Right lung (tissue), 5 donors: Measurements from ENCODE around the gene FLACC1. TPM values are rescaled to one million over a fixed set of nuclear protein-coding genes. Genes with fewer than 3 reads are reported as not detected.

Source experiments
- DNase-seq, 2 donors: peaks; one replicate each; pipeline ENCODE4 v3.0.0-alpha.2; 2013
- polyA plus RNA-seq, 5 donors: library from polyadenylated mRNA; unstranded; fragments of 120-200 nt; gene quantifications; one replicate each; pipeline versions ENCODE4 v1.2.1 to v1.2.3, GENCODE V29; 2013; ENCODE audit warnings: inconsistent platforms in 1 of 5, low replicate concordance in 1 of 5; ENCODE audit not compliant: insufficient read length in 5 of 5, insufficient read depth in 1 of 5

The FLACC1 gene
- polyA plus RNA-seq, 5 donors: 2.3 to 6.2 (median 4.1) TPM

DNA sequence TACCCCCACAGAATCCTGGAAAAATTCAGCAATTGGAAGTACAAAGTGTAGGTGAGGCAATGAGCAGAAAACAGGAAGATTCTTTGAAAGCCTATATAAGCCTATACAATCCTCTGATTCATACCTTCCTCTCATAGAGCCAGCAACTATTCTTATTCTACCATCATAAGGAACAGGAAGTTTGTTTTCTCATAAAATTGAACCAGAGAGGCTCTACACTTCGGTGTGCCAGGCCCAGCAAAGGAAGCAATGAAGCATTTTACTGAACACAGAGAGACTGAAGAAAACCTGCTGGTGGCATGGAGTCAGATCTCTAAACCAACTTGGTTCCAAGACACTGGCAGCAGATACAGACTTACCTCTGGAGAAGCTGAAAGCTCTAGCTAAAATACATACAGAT is 78.1 kb downstream of the FLACC1 start:
- no peak for DNase-seq

DNA sequence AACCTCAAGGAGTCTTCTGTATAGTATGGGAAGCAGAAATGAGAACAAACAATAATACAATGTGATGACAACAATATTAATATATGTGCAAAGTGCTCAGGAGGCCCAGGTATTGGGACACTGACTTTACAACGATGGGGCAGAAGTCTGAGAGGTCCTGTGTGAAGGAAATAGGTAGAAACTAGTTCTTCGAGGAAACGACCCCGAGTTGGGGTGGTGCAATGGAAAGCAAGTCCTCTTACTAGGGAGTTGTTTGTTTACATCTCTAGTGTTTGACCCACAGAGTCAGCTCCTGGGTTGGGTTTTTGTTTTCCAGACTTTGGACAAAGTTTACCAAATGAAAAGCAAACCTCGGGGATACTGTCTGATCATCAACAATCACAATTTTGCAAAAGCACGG is 80.6 kb downstream of the FLACC1 start:
- DNase-seq: no peak

DNA sequence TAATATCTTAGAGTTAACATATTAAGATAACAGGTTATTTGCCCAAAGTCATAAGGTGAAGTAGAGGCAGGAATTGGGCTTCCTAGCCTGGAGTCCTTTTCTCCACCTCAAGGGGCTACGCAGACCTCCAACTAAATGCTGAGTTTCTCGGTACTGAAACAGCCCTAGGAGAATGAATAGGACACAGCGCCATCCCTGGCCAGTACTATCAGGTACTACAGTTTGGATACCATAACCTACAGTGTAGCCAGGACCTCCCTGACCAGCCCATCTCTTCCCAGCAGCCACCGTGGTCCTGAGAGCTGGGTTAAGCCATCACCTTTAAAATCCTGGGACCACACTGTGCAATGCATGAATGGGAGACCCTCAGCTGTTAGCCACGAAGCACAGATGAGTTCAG is 81.2 kb downstream of the FLACC1 start:
- no peak for DNase-seq

DNA sequence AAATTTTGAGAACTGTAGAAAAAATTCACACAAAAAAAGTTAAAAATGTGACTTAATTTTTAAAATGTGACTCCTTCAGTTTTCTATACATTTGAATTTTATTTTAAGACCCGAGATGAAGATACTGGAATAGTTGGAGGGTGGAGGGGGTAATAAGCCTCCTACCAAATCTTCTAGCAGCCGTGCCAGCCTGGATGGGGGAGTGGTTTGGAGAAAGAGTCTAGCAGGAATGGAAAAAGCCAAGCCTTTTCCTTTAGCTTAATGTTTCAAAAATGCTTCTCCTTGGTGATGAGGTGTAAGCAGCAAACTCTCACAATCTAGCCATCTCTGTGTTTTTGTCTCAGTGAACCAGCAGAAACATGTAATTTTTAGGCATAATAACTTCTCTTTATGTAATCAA is 82.1 kb downstream of the FLACC1 start:
- DNase-seq: no peak

DNA sequence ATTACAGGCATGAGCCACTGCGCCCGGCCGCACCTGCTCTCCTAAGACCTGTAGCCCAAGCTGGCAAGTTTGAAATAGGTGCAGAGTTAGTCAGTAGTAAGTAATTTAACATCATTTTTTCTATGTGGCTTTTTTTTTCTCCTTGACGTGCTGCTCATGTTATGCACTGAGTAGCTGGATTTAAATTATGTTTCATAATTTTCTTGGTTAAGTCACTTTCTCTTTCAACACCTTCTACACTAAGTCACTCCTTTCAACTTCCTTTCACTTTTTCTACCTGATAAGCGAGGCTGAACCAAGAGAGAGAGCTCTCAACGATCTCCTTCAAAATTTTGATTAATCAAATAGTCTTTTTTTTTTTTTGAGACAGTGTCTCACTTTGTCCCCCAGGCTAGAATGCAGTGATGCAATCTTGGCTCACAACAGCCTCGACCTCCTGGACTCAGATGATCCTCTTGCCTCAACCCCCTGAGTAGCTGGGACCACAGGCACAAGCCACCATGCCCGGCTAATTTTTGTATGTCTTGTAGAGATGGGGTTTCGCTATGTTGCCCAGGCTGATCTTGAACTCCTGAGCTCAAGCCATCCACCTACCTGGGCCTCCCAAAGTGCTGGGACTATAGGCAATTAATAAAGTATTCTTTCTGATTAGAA is 83.7 kb downstream of the FLACC1 start:
- DNase-seq: no peak

DNA sequence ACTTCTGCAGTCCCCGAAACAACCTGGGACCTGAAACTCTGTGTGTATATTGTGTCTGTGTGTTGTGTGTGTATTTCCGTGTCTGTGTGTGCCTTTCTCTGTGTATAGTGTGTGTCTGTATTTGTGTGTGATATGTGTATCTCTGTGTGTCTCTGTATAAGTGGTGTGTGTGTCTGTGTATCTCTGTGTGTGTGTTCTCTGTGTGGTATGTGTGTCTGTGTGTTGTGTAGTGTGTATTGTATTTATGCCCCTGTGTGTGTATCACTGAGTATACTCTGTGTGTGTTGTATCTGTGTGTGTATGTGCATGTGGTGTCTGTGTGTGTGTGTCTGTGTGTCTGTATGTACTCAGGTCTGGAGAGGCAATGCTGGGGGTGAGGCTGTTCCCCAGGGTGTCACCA is 85.2 kb downstream of the FLACC1 start:
- DNase-seq: no peak

DNA sequence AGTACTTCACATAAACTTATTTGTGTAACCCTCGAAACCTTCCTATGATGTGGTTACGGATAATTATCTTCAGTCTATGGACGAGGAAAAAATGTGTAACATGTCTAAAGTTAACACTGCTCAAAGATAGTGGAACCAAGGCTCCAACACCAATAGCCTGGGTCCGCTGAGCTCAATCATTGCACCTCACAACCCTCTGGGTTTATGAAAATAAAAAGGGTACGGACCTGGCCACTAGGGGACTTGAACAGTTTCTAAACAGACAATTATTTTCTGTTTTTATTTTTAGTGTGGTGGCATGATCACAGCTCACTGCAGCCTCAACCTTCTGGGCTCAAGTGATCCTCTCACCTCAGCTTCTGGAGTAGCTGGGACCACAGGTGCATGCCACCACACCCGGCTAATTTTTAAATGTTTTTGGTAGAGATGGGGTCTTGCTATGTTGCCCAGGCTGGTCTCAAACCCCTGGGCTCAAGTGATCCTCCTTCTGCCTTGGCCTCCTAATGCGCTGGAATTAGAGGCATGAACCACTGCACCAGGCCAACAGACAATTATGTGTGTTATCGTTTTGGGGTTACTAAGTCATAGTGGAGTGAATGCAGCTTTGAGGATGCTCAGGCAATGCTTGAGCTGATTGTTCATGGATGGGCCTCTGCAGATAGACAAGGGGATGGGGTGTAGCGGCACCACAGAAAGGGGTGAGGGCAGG is 86.7 kb downstream of the FLACC1 start:
- DNase-seq: no peak

DNA sequence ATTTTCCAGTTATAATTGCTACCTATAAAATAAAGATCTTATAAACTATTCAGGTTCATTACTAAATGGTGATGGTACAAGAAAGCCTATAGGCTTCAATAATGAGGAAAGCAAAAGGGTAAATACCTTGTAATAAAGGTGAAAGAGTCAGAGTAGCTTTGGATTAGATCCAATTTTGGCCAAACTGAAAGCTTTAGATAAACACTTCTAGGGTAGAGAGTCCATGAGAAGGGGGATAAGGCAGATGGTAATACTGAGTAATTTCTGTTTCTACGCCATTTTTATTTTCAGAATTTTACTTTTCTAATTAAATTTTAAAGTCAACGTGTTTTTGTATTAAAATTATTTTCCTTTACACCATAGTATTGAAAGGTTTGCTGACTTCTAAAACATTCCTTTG is 87.4 kb downstream of the FLACC1 start:
- DNase-seq: no peak

DNA sequence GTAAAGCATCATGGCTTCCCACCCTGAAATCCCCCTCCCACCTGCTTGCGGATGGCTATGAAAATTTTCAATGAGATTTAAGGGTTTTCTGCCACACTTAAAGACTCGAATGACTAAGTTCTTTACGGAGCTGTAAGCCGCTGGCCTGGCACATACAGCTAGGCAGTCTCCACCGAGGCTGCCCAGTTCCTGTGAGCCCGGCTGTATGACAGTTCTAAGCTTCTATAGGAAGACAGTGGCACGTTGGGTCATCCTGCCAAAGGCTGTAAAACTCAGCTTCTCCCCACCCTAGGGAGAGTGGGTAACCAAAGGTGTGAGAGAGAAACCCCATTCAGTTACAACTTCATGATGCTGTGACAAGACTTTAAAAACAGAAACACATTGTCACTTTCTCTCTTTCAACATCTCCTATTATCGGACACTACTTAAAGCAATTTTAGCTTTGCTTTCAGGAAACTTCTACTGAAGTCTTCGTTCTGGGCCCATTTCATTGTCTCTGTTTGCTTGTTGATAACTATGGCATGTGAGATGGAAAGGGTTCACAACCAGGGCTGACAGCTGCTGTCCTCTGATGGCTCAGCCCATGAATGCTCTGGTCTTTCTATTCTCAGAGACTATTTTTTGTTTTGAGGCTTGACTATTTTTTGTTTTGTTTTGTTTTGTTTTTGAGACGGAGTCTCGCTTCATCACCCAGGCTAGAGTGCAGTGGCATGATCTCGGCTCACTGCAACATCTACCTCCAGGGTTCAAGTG is 89.7 kb downstream of the FLACC1 start:
- DNase-seq: no peak

DNA sequence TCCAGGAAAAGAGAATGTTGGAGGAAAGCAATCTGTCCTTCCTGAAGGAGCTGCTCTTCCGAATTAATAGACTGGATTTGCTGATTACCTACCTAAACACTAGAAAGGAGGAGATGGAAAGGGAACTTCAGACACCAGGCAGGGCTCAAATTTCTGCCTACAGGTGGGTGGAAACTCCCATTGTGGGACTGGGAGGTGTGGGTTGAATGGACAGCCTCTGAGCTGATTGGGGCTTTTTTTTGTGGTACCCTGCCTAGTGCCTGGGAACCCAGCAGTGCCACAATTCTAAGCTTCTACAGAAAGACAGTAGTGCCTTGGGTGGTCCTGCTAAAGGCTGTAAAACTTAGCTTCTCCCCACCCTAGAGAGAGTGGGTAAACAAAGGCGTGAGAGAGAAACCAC is 90.5 kb downstream of the FLACC1 start:
- DNase-seq: no peak

DNA sequence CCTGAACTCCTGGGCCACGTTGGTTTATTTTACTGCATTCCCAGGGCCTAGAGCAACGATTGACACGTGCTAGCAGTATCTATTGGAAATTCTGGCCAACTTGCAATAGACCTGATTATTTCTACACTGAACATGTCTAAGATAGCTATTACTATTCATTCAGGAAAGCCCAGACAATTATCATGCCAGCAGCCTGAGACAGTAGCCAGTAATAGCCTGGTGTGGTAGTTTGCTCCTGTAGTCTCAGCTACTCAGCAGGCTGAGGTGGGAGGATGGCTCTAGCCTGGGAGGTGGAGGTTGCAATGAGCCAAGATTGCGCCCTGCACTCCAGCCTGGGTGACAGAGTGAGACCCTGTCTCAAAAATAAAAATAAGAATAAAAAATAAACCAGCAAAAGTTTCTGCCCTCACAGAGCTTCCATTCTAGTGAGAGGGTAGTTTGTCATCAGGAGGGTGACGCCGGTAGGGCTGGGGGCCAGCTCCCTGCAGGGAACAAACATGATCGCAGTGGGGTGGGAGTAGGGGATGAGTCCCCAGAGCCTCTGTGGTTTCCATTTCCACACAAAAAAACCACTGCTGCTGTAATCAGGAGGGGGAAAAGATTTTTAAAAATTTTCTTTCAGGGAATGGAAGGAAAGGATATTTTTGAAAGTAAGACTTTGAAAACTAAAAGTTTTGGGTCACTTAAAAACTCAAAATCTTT is 92.5 kb downstream of the FLACC1 start:
- DNase-seq: no peak

DNA sequence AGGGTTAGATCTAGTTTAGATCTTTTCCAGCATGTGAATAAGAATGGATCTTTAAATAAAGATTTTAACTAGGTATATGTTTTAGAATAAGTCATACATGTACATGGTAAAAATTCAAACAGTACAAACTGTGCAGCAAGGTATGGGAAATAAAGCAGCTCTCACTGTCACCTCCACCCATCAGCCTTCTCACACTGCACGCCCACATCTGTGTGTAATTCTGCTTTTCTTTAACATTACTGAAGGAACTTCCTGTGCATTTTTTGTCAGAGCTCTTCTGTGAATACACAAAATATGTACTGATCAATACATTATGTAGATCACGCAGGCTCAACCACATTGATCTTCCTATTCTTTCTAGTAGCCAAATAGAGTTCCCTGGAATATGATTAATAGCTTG is 93.4 kb downstream of the FLACC1 start:
- DNase-seq: no peak

DNA sequence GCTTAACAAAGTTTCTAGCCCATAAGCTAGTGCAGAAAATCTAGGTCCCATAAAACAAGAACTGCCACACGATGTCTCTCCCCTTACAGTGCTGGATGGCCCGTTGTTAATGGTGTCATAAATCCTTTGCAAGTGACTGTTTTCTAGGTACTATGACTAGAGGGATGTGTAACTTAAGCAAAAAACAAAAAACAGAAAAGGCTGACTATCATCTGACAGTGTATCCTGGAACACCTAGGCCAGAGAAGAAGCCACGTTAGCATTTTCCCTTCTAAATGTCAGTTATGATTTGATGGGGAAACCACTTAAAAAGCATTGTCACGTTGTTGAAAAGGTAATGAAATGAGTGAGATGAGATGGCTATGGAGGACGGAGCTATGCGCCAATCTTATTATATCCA is 94.4 kb downstream of the FLACC1 start:
- DNase-seq: no peak

DNA sequence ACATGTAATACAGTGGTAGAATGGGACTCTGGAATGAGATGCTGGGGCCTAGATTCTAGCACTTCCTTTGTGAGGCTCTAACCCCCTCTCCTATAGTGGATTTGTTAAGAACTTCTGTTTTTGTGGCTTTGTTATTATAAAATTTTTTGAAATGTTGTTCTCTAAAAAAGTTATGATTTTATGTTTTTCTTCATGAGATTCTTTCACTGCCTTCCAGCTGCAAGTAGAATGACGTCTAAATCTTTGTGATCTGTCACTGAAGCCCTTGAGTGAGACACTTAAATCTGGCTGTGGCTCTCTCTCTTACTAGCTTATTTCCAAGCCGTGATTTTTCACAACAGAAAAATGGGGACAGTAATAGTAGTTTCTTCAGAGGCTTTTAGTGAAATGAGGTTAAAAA is 95.2 kb downstream of the FLACC1 start:
- no peak for DNase-seq

DNA sequence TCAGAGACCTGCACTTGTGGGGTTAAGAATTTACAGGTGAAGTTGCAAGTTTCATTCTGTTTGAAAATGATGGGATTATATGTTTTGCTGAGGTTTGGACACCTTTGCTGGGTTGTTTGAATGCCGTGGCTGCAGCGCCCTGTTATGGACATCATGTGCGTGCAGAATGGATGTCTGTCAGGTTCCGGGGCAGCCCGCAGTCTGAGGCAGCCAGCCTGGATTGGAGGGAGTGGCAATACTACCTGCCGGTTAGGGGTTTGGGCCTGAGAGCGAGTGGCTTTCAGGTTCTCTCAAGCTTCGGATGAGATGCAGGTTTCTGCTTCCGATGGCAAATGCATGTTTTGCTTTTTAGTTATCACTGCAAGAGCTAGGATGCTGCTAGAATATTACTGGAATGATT is 95.7 kb downstream of the FLACC1 start:
- no peak for DNase-seq

DNA sequence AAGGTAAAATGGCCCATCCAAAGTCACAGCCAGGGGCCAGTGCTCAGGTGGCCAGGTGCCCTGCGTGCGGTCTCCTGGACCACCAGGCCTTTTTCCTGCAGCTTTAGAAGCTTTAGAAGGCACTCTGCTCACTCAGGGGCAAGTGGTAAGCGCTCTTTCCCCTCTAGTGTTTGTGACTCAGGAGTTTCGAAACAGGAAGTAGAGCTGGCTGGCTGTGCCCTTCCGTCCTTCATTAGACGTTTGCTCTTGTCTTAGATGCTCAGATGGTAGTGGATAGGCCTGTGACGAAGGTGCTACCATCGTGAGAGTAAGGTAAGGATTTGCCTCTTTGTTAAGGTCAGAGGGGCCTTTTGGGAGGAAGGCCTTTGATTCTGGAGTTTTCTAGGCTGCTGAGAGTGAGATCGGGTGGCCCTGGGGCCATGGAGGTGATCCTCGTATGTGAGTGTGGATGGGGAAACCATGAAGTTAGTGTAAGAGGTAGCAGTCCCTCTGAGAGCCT is 96.8 kb downstream of the FLACC1 start, which contains the start of gene CASP8:
Gene CASP8 (plus strand): TSS at position 235 of the 499 bp plus-strand sequence. CDS start 5,951 bp downstream, outside the sequence.
- no peak for DNase-seq

DNA sequence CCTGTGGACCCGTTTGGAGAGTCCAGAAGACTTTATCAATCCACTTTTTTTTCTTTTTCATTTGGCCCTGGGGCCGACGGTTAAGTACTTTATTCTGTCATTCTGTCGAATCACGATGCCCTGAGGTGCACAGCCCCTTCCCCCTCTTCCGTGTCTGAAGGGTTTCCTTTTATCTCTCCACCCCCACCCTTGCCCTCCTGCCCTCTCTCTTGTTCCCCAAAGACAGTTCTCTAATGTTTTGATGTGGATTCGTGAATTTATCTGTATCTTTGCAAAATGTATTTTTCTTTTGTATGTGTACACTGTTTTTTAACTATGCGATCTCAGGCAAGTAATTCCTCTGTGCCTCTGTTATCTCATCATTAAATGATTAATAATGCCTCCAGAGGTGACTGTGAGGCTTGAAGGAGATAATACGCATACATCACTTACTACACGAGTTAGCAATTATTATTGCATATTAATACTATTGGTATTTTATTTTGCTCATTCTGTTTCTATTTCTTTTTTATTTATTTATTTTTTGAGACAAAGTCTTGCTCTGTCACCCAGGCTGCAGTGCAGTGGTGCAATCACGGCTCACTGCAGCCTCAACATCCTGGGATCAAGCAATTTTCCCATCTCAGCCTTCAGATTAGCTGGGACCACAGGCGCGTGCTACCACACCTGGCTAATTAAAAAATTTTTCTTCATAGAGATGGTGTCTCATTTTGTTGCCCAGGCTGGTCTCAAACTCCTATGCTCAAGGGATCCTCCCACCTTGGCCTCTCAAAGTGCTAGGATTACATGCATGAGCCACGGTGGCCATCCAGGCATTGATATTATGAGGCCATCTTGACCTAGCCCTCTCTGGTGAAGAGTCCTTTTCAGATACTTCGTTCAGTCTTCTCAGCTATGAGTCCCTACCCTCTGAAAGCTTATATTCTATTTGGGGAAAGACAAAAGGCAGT is 98.2 kb downstream of the FLACC1 start:
- peak in 1 of 2 donors; percentile 23 for DNase-seq

DNA sequence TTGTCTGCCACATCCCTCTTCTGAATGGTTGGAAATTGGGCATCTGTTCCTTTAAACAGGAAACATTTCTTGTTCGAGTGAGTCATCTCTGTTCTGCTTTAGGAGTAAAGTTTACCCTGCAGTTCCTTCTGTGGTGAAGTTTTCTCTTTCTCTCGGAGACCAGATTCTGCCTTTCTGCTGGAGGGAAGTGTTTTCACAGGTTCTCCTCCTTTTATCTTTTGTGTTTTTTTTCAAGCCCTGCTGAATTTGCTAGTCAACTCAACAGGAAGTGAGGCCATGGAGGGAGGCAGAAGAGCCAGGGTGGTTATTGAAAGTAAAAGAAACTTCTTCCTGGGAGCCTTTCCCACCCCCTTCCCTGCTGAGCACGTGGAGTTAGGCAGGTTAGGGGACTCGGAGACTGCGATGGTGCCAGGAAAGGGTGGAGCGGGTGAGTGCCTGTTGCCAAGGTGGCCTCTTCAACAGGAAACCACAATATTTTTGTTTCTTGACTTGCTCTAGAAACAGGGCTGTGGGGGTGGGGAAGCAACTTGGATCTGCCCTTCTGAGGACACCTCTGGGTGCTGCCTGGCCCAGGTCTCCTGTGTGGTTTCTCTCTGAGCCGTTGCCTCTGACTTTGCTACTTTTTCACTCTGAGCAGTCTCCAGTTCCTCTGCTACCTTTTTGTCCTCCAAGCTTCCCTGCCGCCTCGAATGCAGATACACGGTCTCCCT is 99.0 kb downstream of the FLACC1 start:
- DNase-seq: peak; percentile 70 to 76

DNA sequence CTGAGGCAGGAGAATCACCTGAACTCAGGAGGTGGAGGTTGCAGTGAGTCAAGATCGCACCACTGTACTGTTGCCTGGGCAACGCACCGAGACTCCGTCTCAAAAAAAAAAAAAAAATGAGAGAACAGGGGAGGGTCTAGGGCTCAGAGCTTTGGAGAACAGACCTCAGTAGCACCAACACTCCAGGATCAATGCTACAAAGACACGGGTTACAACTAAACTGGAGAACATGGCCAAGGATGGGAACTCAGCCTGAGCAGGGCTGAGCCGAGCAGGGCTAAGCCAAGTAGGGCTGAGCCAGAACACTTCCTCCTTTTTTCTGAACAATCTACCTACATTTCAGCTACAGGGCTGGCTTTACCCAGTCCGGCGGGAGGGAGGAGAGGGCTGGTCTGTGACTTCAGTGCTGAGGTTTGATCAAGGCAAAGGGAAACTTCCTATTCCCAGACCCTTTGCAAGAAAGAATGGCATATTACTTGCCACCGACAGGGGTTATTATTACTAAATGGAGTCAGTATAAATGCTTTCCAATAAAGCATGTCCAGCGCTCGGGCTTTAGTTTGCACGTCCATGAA is 99.7 kb downstream of the FLACC1 start:
- no peak for DNase-seq

DNA sequence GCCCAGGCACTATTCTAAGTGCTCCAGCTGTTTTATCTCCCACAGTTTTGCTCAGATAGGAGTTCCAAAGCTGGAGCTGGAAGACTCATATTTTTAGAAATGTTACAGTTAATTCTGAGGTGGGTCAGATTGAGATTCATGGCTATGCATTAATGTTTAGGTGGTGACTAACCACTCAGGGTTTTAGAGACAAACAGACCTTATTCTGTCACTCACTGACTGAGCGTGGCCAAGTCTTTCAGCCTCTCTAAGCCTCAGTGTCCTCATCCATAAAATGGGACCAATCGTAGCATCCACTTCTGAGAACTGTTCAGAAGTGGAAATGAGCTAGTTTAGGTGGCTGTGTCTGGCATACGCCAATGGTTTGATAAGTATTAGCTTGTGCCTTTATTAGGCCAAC is 101.1 kb downstream of the FLACC1 start:
- no peak for DNase-seq
